Measurements from ENCODE around the gene ATXN10. TPM values are rescaled to one million over a fixed set of nuclear protein-coding genes. Genes with fewer than 3 reads are reported as not detected.

The ATXN10 gene
- total and polyA plus RNA-seq, 10 of the 15 experiments (the other 5 are each of a cell fraction or from before 2014, with no cell fraction given), result 29.2 to 249 (median 146) TPM

DNA sequence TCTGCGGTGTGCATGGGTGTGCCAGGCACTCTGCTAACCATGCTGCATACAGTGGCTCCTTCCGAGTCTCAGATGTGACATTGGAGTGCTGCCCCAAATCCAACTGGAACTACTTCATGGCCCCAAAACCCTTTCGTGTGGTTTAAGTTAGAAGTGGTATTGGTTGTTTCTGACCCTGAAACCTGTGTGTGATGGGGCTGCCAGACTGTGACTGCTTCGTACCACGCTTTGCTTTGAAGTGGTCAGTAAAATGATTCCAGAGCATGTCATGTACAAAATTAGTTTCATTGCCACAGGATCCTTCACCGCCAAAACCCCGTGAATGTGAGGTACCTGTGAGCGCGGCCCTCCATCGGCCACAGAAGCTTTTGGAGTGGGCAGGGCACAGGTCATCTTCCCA is 163.2 kb downstream of the ATXN10 start:
- Histone ChIP-seq H3K9ac (ENCODE audit: control insufficient read depth, insufficient read depth, low read length) (no peak overlapping the region), H3K79me2 (ENCODE audit: control insufficient read depth, insufficient read depth, low read length) (no peaks in the 10 kb centered on the region), H3K4me1 (ENCODE audit: control insufficient read depth, insufficient read depth, low read length) (no peaks in the 10 kb centered on the region), H3K36me3 (ENCODE audit: control insufficient read depth in 2 of 2, insufficient read depth in 2 of 2, low read length in 1 of 2) (peaks cover 0 to 2% of the 10 kb centered on the region in 2 experiments), H3K9me3 (replicated peaks; ENCODE audit: control insufficient read depth, insufficient read depth, low read length) (no peaks in the 10 kb centered on the region), H4K20me1 (ENCODE audit: control insufficient read depth, insufficient read depth) (no peaks in the 10 kb centered on the region), H3K4me2 (ENCODE audit: control insufficient read depth, insufficient read depth) (no peak overlapping the region), H3K27me3 (replicated peaks in 1 of 2; ENCODE audit: control insufficient read depth in 2 of 2, insufficient read depth in 2 of 2, low read length in 1 of 2) (no peaks in the 10 kb centered on the region), H3K4me3 (no peak overlapping the region), H2AFZ (ENCODE audit: control insufficient read depth, low read depth, low read length) (no peak overlapping the region), H3K27ac (ENCODE audit: control insufficient read depth, insufficient read depth) (no peak overlapping the region)
- DNase-seq (ENCODE audit: low read depth, low spot score) (no peak), FAIRE-seq (no peak), ATAC-seq (no peak)
- intact Hi-C loops (cut with micrococcal nuclease; ENCODE audit: unreplicated experiment), result loop anchor here (5.0 kb wide), 1 partner anchor 187 kb away; no protein-coding TSS in a partner anchor
- in situ Hi-C loops (cut with MboI), result no loop called here
- TF ChIP-seq RB1 (IDR thresholded peaks at IDR 0.05; ENCODE audit: borderline replicate concordance) (no peak), ZSCAN29 (IDR thresholded peaks at IDR 0.05) (no peak), EED (IDR thresholded peaks at IDR 0.05; ENCODE audit: low read depth) (no peak), CBFB (IDR thresholded peaks at IDR 0.05; ENCODE audit: low read depth) (no peak), RUNX3 (IDR thresholded peaks at IDR 0.05; ENCODE audit: low read length) (peak; percentile 67), TCF7 (IDR thresholded peaks at IDR 0.05; ENCODE audit: borderline replicate concordance) (peak; percentile 55; the same call in 1 of the 2 replicates), MYB (IDR thresholded peaks at IDR 0.05; ENCODE audit: borderline replicate concordance, low read depth, low read length) (no peak)
- TF ChIP-seq, protein P1, sequence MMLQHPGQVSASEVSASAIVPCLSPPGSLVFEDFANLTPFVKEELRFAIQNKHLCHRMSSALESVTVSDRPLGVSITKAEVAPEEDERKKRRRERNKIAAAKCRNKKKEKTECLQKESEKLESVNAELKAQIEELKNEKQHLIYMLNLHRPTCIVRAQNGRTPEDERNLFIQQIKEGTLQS (IDR thresholded peaks at IDR 0.05; ENCODE audit: borderline replicate concordance, extremely low read depth, low read depth, low read length), result no peak
- BruUV-seq (replicated peaks), result no TSS peak
- ChIA-PET RAD21 (ENCODE audit: unreplicated experiment) (no interaction called here), POLR2A (no interaction called here), SMC1A (ENCODE audit: uncharacterized antibody, unreplicated experiment) (no interaction called here), CTCF (no interaction called here)
- WGBS (ENCODE audit: insufficient coverage, insufficient replicate concordance, low lambda C conversion rate, missing lambda C conversion rate), result 90% methylated on average over 10 of the region's 10 CpGs

Measured in GM12878 (cell line).